Embryonic facial prominence (tissue), 1 donor: ENCODE measurements around the gene SLC35E2B.

Source experiments
- DNase-seq: peaks from one replicate; pipeline ENCODE4 v3.0.0-alpha.2; 2016; ENCODE audit errors: extremely low spot score

Gene SLC35E2B

DNA sequence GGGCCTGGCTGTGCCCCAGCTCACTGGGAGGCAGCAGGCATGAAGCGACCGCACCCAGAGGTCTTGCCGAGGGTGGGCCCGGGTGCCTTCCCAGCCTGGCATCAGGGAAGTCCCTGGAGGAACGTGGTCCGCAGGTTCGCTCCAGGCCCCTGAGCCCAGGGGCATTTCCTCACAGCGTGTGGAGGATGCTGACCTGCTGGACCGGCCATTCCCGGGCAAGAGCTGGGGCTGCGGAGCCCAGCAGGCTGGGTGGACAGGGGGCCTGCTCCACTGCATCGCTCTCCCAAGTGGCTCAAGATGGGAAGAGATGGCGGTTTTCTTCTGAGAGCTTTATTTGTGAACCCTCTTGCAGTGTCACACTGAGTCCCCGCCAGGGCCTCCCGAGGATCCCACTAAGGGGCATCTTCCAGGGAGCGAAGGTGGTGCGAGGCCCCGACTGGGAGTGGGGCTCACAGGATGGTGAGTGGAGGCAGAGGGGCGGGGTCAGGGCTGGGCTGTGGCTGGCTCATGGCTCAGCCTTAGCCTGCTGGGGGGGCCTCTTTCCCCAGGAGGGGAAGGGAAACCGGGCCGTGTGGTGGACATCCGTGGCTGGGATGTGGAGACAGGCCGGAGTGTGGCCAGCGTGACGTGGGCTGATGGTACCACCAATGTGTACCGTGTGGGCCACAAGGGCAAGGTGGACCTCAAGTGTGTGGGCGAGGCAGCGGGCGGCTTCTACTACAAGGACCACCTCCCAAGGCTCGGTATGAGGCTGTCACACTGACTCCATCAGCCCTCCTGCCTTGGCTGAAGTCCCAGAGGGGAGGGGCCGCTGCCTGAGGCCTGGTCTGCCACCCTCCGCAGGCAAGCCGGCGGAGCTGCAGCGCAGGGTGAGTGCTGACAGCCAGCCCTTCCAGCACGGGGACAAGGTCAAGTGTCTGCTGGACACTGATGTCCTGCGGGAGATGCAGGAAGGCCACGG is 67.9 kb downstream of the SLC35E2B start:
- DNase-seq: no peak

DNA sequence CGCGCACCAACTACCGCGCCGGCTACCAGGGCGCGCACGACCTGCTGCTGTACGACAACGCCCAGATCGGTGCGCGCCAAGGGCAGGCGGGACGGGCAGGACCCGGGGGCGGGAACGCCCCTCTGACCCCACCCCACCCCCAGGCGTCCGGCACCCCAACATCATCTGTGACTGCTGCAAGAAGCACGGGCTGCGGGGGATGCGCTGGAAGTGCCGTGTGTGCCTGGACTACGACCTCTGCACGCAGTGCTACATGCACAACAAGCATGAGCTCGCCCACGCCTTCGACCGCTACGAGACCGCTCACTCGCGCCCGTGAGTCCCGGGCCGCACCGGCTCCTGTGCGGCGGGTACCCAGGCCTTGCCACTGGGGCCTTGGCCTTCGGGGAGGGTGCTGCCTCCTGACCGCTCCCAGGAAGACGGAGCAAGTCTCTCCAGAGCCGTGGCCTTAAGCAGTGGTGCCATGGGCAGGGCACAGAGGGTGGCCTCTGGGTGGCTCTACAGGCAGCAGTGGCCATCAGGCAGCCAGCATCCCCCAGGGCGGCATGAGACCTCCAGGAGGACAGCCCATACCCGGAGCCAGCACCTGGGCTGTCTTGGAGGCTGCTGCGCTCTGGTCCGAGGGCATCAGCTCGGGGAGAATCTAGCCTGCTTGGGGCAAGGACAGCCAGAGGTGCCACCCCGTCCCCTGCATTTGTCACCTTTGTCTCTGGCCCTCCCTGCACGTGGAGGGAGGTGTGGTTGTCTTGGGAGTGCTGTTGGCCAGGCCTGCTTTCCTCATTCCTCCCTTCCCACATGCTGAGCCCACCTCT is 68.8 kb downstream of the SLC35E2B start:
- DNase-seq: no peak

DNA sequence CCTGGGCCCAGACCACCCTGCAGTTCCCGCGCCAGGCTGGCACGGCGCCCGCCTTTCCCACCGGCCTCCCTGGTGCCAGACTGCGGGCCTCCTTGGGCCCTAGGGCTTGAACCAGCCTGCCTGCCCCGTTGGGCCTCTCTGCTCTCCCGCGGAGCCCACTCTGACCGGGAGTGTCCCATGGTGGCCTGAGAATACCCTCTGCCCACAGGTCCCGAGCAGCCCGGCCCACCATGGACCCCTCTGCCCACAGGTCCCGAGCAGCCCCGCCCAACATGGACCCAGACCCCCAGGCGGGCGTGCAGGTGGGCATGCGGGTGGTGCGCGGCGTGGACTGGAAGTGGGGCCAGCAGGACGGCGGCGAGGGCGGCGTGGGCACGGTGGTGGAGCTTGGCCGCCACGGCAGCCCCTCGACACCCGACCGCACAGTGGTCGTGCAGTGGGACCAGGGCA is 69.4 kb downstream of the SLC35E2B start:
- no peak for DNase-seq

DNA sequence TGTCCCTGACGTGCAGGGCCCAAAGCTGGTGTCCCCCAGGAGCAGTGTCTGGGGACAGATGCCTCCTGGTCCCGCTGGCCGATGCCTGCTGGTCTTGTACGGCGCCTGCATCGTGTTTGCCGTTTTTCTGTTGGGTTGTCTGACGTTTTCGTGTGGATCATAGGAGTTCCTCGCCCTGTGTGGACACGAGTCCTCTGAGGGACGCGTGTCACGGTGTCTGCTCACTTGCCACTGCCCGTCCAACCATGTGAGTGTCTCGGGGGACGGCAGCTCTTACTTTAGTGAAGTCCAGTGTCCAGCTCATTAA is 69.9 kb downstream of the SLC35E2B start:
- DNase-seq: no peak

DNA sequence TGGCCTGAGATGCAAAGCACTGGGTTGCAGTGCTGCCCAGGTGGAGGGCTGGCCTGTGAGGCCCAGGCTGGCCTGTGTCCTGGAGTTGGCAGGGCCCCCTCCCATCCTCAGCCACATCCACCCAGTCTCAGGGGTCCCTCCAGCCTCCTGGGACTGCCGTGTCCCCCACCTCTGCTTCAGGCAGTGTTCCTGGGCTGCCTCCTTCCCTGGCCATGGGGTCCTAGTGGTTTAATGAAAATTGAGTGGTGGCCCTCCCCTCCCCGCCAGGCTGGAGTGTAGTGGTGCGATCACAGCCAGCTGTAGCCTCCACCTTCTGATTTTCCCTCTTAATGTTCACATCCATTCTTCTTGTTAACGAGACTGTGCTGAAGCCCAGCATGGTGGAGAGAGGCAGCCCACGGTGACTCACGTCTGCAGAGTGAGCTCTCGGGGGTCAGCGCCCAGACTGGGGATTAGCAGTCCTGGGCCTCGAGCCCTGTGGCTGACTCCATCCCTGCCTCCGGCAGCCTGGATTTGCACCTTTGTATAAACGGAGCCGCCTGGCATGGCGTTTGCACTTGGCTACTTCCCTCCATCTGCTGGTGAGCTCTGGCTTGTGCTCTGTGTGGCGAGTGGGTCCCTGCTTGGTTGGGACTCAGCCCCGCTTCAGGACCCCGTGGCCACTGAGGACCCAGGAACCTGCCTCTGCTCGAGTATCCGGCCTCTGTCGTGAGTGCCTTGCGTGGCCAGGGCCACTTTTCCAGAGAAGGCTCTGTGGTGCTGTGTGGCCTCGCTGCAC is 70.4 kb downstream of the SLC35E2B start:
- no peak for DNase-seq

DNA sequence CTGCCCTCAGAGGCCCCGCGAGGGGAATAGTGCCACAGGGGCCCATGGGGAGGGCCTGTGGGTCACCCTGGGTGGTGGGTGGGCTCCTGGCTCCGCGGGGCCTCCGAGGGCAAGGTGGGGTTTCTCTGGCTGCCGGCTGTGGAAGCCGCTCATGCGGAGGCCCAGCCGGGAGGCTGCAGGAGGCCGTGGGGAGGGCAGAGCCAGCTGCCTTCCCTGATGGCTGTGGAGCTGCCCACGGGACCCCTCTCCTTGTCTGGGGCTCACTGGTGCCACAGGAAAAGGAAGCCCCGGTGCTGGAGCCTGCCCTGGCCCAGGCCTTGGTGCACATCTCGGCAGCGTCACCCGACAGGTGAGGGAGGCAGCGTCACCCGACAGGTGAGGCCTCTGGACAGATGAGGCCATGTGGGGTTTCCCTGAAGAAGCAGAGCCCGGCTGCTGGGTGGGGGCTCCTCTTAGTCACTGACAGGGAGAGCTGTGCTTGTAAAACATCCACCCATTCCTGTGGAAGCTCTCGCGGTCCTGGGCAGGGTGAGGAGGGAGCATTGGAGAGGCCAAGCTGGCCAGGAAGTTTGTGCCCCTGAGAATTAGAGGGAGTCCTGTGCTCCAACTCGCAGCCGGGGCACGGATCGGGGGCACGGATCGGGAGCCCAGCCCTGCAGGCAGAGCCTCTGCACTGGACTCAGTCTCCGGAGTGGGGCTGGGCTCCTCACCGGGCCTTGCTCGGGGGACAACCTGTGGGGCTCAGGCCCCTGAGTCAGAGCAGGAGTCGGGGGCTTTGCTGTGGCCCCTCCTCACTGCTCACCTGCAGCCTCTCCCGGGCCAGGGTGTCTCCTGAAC is 71.2 kb downstream of the SLC35E2B start:
- no peak for DNase-seq

DNA sequence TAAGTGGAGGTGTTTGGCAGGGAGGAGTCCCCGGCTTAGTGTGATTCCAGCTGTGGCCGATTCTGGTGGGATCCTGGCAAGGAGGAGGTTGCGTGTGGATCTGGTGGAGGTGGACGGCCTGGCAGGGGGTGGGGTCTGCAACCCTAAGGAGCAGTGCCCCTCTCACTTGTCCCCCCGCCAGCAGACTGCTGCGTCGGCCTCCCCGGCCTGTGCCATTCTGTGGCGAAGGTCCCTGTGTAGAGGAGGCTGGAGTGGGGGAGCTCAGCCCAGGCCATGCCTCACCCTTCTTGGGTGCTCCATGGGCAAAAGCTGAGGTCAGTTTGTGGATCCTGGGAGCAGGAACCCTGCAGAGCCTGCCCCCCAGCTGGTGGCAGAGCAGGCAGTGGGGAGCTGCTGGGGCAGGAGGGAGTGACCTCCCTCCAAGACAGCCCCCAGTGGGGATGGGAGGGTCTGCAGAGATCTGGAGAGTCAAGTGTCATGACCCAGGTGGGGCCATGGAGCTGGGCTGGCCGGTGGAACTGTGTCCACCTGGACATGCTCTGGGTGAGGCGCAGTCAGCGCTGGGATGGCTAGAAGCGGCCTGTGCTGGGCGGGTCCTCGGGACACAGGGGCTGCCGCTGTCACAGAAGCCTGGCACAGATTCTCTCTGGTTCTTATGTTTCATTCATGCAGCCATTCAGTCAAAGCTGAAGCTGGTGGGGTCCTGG is 72.0 kb downstream of the SLC35E2B start:
- DNase-seq: no peak

DNA sequence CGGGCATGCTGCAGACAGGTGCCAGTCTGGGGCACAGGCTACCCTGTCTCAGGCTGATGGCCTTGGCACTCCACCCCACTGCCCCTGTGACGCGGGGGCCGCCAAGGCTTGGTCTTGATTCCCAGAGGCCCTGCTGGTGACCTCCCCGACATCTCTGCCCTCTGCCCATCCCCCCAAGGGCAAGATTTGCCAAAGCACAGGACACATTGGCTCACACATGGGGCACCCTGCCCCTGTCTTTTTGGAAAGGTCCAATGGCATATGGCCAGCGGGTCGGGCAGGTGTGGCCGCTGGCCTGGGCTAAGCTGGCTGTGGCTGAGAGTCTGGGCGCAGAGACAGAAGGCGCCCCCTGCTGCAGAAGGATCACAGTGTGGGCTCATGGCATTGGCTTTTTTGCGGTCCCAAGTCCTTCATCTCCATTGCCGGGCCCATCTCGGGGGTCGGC is 72.7 kb downstream of the SLC35E2B start:
- no peak for DNase-seq

DNA sequence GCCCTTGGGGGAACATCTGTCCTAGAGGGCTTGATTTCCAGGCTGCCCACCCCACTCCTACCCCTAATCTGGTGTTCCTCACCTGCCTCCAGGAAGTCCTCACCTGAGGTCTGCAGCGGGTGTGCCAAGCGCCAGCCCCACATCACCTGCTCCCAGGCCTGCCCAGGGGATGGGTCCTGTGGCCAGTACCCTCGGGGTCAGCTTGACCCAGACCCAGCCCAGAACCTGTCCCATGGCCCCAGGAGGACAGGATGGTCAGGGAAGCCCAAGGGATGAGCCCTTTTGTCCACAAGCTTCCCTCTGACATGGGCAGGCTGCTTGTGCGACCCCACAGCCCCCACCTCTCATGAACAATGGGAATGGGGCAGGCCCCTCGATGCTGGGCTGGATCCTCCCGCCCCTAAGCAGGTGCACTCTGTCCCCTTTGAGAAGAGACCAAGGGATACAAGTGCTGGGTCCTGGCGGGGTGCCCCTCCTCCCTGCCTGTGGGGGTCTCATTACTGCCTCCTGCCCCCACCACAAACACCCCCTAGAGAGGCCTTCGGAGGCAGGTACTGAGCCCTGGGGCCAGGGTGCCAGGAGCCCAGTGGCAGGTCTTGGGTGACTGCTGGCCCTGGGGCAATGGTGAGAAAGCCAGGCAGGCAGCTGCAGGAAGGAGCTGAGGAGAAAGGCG is 74.1 kb downstream of the SLC35E2B start:
- DNase-seq: no peak

DNA sequence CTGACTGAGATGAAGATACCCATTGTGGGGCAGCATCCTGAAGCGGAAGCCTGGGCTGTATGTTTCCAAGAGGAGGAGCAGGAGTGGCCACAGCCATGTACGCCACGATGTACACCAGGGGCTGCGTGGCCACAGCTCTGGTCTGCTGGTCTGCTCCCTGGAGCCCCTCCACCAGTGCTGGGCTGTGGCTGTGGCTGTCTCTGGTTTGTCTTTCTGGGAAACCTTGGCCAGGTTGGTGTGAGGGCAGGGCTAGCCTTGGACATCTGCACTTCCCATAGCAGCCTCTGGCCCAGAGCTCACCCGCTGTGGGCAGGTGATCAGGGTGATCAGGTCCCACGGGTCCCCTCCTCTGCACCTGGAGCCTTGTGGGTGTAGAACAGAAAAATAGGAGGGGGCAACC is 74.7 kb downstream of the SLC35E2B start:
- no peak for DNase-seq

DNA sequence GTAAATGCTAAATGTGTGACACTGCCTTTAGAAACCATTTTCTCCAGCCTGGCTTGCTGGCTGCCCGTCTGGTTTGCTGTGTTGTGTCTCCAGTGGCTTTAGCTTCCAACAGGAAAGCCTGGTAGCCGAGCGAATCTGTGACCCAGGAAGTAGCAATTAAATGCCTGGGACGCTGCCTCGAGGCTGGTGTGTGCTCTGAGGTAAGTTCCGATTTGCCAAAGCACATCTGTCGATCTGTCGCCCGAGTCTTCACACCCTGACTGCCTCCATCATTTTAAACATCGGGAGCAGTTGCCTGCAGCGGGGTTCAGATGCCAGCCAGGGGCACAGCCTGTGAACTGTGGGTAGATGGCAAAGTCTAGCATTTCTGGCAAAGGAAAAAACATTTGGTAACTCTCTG is 75.1 kb downstream of the SLC35E2B start:
- DNase-seq: no peak

DNA sequence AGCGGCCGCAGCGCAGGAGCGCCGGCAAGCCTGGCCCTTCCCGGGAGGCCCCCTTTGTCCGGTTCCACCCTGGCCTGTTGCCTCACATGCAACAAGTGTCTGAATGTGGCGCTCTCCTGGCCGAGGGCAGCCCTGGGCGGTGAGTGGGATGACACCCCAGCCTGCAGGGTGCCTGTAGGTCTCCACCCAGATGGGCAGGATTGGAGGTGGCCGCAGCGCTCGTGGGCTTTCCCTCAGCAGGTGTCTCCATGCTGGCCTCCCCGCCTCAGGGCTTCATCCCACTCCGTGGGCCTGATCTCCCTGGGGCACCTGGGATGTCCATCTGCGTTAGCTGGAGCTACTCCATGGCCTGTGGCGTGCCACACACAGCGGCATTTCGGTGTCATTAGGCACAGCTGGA is 75.8 kb downstream of the SLC35E2B start:
- no peak for DNase-seq

DNA sequence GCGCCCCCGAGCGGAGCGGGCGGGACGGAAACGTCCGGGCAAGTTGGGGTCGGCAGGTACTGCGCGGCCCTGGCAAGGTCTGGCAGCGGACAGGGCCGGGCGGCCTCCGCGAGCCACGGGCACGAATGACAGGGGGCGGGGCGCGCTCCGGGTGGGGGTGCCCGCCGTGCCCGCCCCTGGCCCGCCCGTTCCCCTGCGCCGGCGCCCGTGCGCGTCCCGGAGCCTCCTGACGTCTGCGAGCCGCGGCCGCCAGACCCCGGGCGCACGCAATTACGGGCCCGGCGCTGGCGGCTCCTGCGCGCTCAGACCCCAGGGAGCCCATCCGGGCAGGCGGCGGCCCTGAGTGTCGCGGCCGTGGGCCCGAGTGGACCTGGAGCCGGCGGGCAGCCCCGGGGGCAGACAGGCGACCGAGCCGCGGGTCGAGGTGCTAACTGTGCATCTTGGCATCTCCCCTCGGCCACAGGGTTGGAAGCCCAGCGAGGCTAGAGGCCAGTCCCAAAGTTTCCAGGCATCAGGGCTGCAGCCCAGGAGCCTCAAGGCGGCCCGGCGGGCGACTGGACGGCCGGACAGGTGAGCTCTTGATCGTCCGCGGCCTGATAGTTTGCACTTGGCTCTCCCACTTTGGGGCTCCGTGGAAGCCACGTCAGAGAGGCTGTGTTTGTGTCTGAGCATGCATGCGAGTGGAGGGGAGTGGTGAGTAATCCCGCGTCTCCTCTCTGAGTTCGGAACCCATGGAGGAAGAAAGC is 76.4 kb downstream of the SLC35E2B start:
- no peak for DNase-seq

DNA sequence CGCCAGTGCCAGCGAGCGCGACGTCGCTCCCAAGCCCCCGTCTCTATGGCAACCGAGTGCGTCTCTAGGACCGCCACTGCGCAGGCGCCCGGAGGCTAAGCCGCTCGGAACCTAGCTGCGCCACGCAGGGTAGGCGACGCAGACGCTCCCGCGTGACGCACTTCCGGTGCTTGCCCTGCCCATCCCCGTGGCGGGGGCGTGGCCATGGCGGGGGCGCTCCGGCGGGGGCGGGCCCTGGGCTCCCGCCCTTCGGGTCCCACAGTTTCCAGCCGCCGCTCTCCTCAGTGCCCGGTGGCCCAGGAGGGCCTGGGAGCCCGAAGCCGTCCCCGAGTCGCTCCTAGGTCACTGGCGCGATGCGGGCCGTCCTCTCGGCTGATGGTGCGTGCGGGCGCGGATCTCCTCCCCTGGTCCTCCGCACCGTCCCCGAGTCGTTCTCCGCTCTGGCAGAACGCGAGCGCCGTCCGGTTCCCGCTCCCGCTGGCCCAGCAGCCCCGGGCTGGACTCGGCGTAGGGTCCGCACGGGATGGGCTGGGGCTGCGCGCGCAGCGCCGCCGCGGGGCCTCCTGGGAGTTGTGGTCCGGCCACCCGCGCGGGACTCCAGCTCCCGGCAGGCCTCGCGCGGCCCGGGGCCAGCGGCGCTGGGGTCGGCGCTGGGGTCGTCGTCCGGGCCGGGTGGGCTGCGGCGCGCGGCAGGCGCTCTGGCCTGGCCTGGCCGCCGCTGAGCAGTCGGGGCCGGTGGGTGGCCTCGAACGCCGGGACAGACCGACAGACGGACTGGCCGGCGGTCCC is 77.1 kb downstream of the SLC35E2B start, which contains the start of gene MIB2:
Gene MIB2, plus strand, starts transcription at position 245 of the 789 bp plus-strand sequence. CDS start 7,953 bp downstream, outside the sequence.
- DNase-seq: peak; percentile 94

DNA sequence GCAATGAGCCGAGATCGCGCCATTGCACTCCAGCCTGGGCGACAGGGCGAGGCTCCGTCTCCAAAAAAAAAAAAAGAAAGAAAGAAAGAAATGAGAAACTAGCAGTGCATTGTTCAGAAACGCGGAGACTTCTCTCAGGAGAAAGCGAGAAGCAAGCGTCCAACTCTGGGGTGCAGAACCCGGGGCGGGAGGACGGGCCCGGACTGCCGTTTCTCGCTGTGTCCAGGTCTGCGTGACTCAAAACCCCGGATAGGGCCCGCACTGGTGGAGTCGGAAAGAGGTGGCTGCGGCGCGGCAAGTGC is 77.7 kb downstream of the SLC35E2B start:
- no peak for DNase-seq

DNA sequence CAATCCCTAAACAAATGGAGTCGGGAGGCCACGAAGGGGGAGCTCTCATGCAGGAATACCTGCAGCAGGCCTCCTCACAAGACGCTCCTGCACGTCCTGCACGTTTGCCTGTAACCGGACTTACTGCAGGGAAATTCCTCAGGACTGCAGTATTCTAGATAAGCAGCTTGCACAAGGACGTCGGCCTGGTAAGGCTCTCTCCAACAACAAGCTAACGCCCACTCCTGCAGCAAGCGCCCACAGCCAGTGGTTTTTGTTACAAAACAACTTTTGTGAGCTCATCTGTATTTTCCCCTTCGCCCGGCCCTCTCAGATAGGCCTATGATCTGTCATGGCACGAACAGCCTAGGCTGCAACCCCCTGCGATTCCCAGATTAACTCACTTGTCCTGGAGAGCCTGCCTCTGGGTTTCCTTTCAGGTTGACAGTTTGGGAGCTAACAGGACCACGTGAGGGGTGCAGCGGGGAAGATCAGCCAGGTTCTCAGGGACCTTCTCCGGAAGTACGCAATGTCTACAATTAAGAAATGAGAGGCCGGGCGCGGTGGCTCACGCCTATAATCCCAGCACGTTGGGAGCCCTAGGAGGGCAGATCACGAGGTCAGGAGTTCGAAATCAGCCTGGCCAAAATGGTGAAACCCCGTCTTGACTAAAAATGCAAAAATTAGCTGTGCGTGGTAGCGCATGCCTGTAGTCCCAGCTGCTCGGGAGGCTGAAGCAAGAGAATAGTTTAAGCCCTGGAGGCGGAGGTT is 78.2 kb downstream of the SLC35E2B start:
- no peak for DNase-seq

DNA sequence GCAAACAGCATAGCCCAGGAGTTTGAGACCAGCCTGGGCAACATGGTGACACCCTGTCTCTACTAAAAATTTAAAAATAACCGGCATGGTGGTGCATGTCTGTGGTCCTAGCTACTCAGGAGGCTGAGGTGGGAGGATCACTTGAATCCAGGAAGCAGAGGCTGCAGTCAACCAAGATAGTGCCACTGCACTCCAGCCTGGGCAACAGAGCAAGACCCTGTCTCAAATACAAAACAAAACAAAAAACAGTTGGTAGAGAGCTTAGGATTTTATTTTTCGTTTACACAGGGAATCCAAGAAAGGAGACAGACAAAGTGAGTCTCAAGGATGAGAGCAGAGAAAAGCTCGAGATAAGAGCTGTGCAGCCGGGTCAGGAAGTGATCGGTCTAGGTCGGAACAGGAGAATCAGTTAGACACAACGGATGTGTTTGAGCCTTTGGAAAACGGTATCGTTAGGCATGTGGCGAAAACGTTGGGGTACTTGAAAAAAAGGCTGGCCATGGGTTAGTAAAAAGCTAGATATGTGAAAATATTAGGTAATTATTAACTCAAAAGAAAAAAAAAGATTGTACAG is 79.0 kb downstream of the SLC35E2B start:
- no peak for DNase-seq

DNA sequence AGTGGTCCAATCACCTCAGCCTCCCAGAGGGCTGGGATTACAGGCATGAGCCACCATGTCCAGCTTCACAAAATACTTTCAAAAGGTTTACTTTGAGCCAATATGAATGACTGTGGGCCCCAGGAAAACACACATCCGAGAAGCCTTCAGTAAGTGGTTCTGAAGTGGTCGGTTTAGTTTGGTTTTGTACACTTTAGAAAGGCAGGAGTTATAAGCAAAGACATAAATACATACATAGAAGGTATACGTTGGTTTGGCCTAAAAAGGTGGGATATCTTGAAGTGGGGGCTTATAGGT is 80.5 kb downstream of the SLC35E2B start:
- DNase-seq: no peak
